Measurements from ENCODE around the gene HTR2C. TPM values are rescaled to one million over a fixed set of nuclear protein-coding genes. Genes with fewer than 3 reads are reported as not detected.
A peak's percentile ranks its signal among the peaks of the same experiment; 100 is the strongest.

HTR2C gene
- total RNA-seq, 4 donors from 2014 or later, result not detected

DNA sequence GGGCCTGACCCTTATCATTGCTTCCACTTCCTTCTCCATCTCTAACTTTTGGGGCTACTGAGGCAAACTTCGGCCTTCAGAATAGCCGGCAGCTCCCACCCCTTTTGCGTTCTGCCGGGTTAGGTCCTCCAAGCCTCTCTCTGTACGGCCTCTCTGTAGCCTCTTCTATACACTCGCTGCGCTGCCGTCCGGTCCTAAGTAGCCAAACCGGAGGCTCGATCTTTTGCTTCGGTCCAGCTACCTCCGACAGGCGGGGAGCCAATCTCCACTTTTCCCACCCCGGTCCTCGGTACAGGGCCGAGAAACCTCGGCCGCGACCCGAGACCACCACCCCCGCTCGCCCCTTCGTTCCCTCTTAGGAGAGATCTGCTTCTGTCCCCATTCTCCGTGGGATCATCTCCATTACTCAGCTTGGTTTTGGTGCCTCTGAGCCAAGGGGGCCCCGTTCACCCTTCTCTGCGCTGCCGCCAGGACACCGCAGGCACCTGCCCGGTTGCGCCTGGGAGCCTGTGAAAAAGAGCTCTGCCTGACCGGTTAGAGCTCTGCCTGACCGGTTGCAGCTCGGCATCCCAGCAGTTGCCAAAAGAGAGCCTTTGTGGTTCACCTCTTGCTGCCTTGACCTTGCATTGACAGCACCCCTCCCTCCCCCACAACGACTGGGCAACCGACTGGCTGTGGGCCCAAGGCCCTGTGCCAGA is 1.0 kb upstream of the HTR2C start:
- WGBS, 2 donors (ENCODE audit: low coverage in 1 of 2), result 32% methylated on average over 11 of the region's 36 CpGs; no CpG with 5 or more reads in 1 of the 2 donors
- Histone ChIP-seq H3K27me3 (peaks cover 60% of the 10 kb centered on the region), H3K9me3 (no peaks in the 10 kb centered on the region), H3K36me3 (no peaks in the 10 kb centered on the region), H3K27ac (no peak overlapping the region), H3K4me3 (no peak overlapping the region), H3K4me1 (peaks cover 0 to 29% (median 0%) of the 10 kb centered on the region in 3 donors)
- TF ChIP-seq, protein P1, sequence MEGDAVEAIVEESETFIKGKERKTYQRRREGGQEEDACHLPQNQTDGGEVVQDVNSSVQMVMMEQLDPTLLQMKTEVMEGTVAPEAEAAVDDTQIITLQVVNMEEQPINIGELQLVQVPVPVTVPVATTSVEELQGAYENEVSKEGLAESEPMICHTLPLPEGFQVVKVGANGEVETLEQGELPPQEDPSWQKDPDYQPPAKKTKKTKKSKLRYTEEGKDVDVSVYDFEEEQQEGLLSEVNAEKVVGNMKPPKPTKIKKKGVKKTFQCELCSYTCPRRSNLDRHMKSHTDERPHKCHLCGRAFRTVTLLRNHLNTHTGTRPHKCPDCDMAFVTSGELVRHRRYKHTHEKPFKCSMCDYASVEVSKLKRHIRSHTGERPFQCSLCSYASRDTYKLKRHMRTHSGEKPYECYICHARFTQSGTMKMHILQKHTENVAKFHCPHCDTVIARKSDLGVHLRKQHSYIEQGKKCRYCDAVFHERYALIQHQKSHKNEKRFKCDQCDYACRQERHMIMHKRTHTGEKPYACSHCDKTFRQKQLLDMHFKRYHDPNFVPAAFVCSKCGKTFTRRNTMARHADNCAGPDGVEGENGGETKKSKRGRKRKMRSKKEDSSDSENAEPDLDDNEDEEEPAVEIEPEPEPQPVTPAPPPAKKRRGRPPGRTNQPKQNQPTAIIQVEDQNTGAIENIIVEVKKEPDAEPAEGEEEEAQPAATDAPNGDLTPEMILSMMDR (IDR thresholded peaks at IDR 0.05), result no peak
- no peak for TF ChIP-seq POLR2A (IDR thresholded peaks at IDR 0.05)
- no peak for ATAC-seq

DNA sequence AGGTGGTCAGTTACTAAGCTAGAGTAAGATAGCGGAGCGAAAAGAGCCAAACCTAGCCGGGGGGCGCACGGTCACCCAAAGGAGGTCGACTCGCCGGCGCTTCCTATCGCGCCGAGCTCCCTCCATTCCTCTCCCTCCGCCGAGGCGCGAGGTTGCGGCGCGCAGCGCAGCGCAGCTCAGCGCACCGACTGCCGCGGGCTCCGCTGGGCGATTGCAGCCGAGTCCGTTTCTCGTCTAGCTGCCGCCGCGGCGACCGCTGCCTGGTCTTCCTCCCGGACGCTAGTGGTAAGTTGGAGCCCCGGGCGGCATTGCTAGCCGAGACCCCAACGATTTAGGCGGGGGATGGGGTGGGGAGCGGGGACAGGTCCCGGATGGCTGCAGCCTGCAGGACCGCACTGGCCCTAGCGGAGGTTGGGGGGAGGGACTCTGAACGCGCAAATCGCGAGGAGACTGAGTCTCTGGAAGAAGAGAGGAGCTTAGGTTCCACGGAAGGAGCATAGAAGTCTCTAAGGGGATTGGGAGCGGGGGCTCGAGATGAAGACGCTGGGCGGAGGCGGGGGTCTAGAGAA is 573 bp downstream of the HTR2C start:
- Histone ChIP-seq H3K4me3 (peak overlapping the region in 1 of 2 donors; percentile 27), H3K9me3 (no peaks in the 10 kb centered on the region), H3K36me3 (no peaks in the 10 kb centered on the region), H3K4me1 (peaks cover 0 to 29% (median 0%) of the 10 kb centered on the region in 3 donors), H3K27me3 (peaks cover 60% of the 10 kb centered on the region), H3K27ac (no peak overlapping the region)
- no peak for TF ChIP-seq POLR2A (IDR thresholded peaks at IDR 0.05)
- no peak for TF ChIP-seq EP300 (IDR thresholded peaks at IDR 0.05)
- TF ChIP-seq, protein P1 (IDR thresholded peaks at IDR 0.05), result no peak
- no peak for TF ChIP-seq POLR2AphosphoS5 (IDR thresholded peaks at IDR 0.05)
- ATAC-seq, result no peak
- WGBS, 2 donors (ENCODE audit: low coverage in 1 of 2), result 0 to 7% methylated on average over 2 to 14 of the region's 56 CpGs

DNA sequence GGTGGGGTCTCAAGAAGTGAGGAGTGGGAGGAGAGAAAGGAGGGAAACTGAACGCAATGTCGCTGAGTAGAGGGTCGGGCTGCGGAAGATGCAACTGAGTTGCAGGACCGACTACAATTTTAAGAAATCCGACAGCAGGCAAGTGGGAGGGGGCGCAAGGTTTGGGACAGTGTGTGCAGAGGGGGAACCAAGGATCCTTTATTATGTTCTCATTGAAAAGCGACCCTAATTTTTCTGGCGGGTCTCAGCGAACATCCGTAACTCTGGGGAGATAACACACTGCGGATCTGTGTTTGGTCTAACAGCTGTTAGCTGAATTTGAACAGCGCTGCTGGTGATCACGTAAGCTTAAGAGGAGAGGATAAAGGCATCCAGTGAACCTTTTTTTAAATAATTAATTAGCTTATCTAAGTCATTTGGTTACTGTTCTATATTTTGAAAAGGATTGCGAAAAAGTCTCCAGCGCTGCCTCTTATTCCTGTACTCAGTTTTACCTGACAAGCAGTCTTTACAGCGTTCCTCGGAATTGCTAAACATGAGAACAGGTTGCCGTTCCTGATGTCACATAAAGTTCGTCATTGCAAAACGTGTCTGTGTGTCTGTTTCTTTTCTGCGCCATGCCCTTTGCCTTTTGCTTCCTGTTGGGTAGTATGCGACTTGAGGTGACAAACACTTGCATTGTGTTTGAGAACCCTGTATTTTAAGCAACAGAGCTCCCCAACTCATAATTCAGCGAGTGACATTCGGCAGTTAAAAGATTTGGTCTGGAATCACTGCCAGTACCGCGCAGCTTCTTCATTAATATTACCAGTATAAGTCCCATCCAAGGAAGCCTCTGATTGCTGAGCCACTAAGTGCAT is 1.3 kb downstream of the HTR2C start:
- Histone ChIP-seq H3K4me1 (peaks cover 0 to 29% (median 0%) of the 10 kb centered on the region in 3 donors), H3K27ac (no peak overlapping the region), H3K4me3 (peak overlapping the region in 1 of 2 donors; percentile 27), H3K36me3 (no peaks in the 10 kb centered on the region), H3K27me3 (peaks cover 54% of the 10 kb centered on the region), H3K9me3 (no peaks in the 10 kb centered on the region)
- ATAC-seq, result no peak
- WGBS, 2 donors (ENCODE audit: low coverage in 1 of 2), result 5 to 17% methylated on average over 13 to 25 of the region's 27 CpGs
- TF ChIP-seq POLR2AphosphoS5 (IDR thresholded peaks at IDR 0.05) (no peak), POLR2A (IDR thresholded peaks at IDR 0.05) (no peak), EP300 (IDR thresholded peaks at IDR 0.05) (no peak)
- TF ChIP-seq, protein P1 (IDR thresholded peaks at IDR 0.05), result no peak

DNA sequence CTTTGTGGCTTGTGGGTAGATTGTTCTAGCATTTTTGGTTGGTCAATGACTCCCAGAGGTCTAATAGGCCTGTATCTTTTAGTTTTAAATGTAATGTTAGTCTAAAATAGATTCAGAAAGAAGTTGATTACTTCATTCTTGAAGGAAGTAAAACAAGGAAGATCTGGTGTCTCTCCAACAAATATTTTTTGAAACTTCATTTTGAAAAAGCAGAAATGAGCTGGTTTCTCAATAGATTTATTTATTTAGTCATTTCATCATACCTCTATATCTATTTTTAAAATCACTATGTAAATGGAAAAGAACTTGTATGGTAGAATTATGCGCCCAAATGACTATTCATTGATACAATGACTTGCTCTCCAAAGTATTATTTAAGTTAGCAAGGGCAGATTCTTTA is 7.2 kb downstream of the HTR2C start:
- WGBS, 2 donors (ENCODE audit: low coverage in 1 of 2), result 82 to 92% methylated on average over 1 of the region's 1 CpG

More for the DNA sequence above, 7.2 kb downstream of the HTR2C start:
- ATAC-seq, result no peak
- H3K36me3 ChIP-seq, result no peaks in the 10 kb centered on the region
- TF ChIP-seq POLR2AphosphoS5 (IDR thresholded peaks at IDR 0.05) (no peak), POLR2A (IDR thresholded peaks at IDR 0.05) (no peak)
- TF ChIP-seq, protein P1 (IDR thresholded peaks at IDR 0.05), result no peak
- no peaks in the 10 kb centered on the region for H3K27me3 ChIP-seq
- no peaks in the 10 kb centered on the region for H3K9me3 ChIP-seq
- H3K27ac ChIP-seq, result no peak overlapping the region
- H3K4me3 ChIP-seq, result no peak overlapping the region
- H3K4me1 ChIP-seq, result no peaks in the 10 kb centered on the region
